ENCODE measurements around the gene TRMO.

The TRMO gene

GRCh38 chr9:97936998-97937397 lies 14.7 kb upstream of the TRMO start:
- DNase-seq, result no peak

GRCh38 chr9:97935276-97935675 lies 13.0 kb upstream of the TRMO start:
- DNase-seq, result no peak

- DNase-seq, result no peak
These were observed 12.2 kb upstream of the TRMO start for GRCh38 chr9:97934321-97935115.

GRCh38 chr9:97933297-97933998 lies 11.1 kb upstream of the TRMO start:
- no peak for DNase-seq

- DNase-seq, result no peak
These were observed 8.7 kb upstream of the TRMO start for GRCh38 chr9:97930972-97931371.

GRCh38 chr9:97928986-97929604 lies 6.8 kb upstream of the TRMO start:
- DNase-seq, result no peak

- no peak for DNase-seq
These were observed 3.4 kb upstream of the TRMO start for GRCh38 chr9:97925497-97926334.

- DNase-seq, result no peak
These were observed 2.1 kb upstream of the TRMO start for GRCh38 chr9:97924386-97924785.

GRCh38 chr9:97923529-97924108 lies 1.3 kb upstream of the TRMO start:
- peak; percentile 34 for DNase-seq

- no peak for DNase-seq
These were observed 3.0 kb downstream of the TRMO start for GRCh38 chr9:97919217-97919813.

GRCh38 chr9:97918611-97919010 lies 3.7 kb downstream of the TRMO start:
- no peak for DNase-seq

- no peak for DNase-seq
These were observed 10.3 kb downstream of the TRMO start for GRCh38 chr9:97911970-97912369.

GRCh38 chr9:97911528-97911927 lies 10.8 kb downstream of the TRMO start:
- no peak for DNase-seq

GRCh38 chr9:97910357-97910756 lies 11.9 kb downstream of the TRMO start:
- no peak for DNase-seq

GRCh38 chr9:97908705-97909104 lies 13.6 kb downstream of the TRMO start:
- no peak for DNase-seq

- DNase-seq, result no peak
These were observed 14.7 kb downstream of the TRMO start for GRCh38 chr9:97907632-97908031.

- no peak for DNase-seq
These were observed 15.3 kb downstream of the TRMO start for GRCh38 chr9:97907046-97907445.

- DNase-seq, result no peak
These were observed 16.0 kb downstream of the TRMO start for GRCh38 chr9:97906236-97906831.

GRCh38 chr9:97905228-97905627 lies 17.1 kb downstream of the TRMO start:
- DNase-seq, result no peak

GRCh38 chr9:97904725-97905124 lies 17.6 kb downstream of the TRMO start:
- no peak for DNase-seq

- no peak for DNase-seq
These were observed 19.1 kb downstream of the TRMO start for GRCh38 chr9:97903177-97903576.
